Mesenchymal stem cell (in vitro differentiated cells and primary cell): ENCODE results near the gene PARPBP.
"Not testable (repeated sequence)": the region's sequence is repeated elsewhere in the genome, so short reads cannot be mapped to it uniquely, and the experiment has no call there.

Experiments used
- DNase-seq: peaks from one replicate; pipeline ENCODE4 v3.0.0-alpha.2; 2013
- H2AFZ ChIP-seq: one replicate; pipeline ENCODE4 v1.6.1; 2013; ENCODE audit warnings: low read depth, mild to moderate bottlenecking, control low read depth, inconsistent platforms, low read length, moderate library complexity
- H2AK5ac ChIP-seq: 2 replicates; pipeline ENCODE4 v1.6.1; 2013; ENCODE audit warnings: low read length, moderate library complexity, mild to moderate bottlenecking, inconsistent platforms; ENCODE audit not compliant: severe bottlenecking
- H2BK120ac ChIP-seq: one replicate; pipeline ENCODE4 v1.6.1; 2013; ENCODE audit warnings: low read depth, mild to moderate bottlenecking, inconsistent platforms, low read length, moderate library complexity
- H2BK12ac ChIP-seq, 2 experiments: one replicate each; pipeline ENCODE4 v1.6.1; 2013; ENCODE audit warnings: inconsistent platforms in 2 of 2, low read length in 2 of 2, mild to moderate bottlenecking in 2 of 2, moderate library complexity in 2 of 2, control low read depth in 1 of 2
- H2BK15ac ChIP-seq: one replicate; pipeline ENCODE4 v1.6.1; 2013; ENCODE audit warnings: mild to moderate bottlenecking, low read depth, inconsistent platforms; ENCODE audit not compliant: poor library complexity, severe bottlenecking
- H2BK5ac ChIP-seq: 2 replicates; pipeline ENCODE4 v1.6.1; 2013; ENCODE audit warnings: low read depth, mild to moderate bottlenecking, low read length, control low read depth, inconsistent platforms; ENCODE audit not compliant: poor library complexity, severe bottlenecking
- H3K14ac ChIP-seq, 2 experiments: one replicate each; pipeline ENCODE4 v1.6.1; 2013; ENCODE audit warnings: inconsistent platforms in 2 of 2, low read length in 2 of 2, control low read depth in 1 of 2, mild to moderate bottlenecking in 1 of 2, moderate library complexity in 1 of 2
- H3K18ac ChIP-seq, 2 experiments: one replicate each; pipeline ENCODE4 v1.6.1; 2013; ENCODE audit warnings: inconsistent platforms in 2 of 2, low read length in 2 of 2, control low read depth in 1 of 2, low read depth in 1 of 2, mild to moderate bottlenecking in 1 of 2
- H3K23ac ChIP-seq, 2 experiments: one replicate each; pipeline ENCODE4 v1.6.1; 2013; ENCODE audit warnings: inconsistent platforms in 2 of 2, low read length in 2 of 2, mild to moderate bottlenecking in 2 of 2, moderate library complexity in 2 of 2, control low read depth in 1 of 2
- H3K27ac ChIP-seq: 2 replicates; pipeline ENCODE4 v1.5.1; 2013; ENCODE audit warnings: mild to moderate bottlenecking, moderate library complexity, low read length, control low read depth, inconsistent platforms; ENCODE audit not compliant: poor library complexity, severe bottlenecking
- H3K27me3 ChIP-seq, 2 experiments: 2 replicates each; pipeline versions ENCODE4 v1.6.1 to v1.7.0; 2013; ENCODE audit warnings: low read length in 2 of 2, mild to moderate bottlenecking in 2 of 2, moderate library complexity in 2 of 2, control low read depth in 1 of 2, inconsistent platforms in 1 of 2; ENCODE audit not compliant: control insufficient read depth in 1 of 2, insufficient read depth in 1 of 2
- H3K36me3 ChIP-seq, 2 experiments: 2 replicates each; pipeline versions ENCODE4 v1.6.1 to v1.7.0; 2013; ENCODE audit warnings: low read length in 2 of 2, control low read depth in 1 of 2, inconsistent platforms in 1 of 2, low read depth in 1 of 2, mild to moderate bottlenecking in 1 of 2; ENCODE audit not compliant: insufficient read depth in 2 of 2, control insufficient read depth in 1 of 2
- H3K4ac ChIP-seq, 2 experiments: one replicate each; pipeline ENCODE4 v1.6.1; 2013; ENCODE audit warnings: inconsistent platforms in 2 of 2, low read length in 2 of 2, mild to moderate bottlenecking in 2 of 2, moderate library complexity in 2 of 2, control low read depth in 1 of 2, low read depth in 1 of 2
- H3K4me1 ChIP-seq: 2 replicates; pipeline ENCODE4 v1.6.1; 2013; ENCODE audit warnings: low read depth, low read length, control low read depth; ENCODE audit not compliant: control insufficient read depth, insufficient read depth
- H3K4me2 ChIP-seq: 2 replicates; pipeline ENCODE4 v1.6.1; 2013; ENCODE audit warnings: low read length, mild to moderate bottlenecking, inconsistent platforms; ENCODE audit not compliant: poor library complexity, severe bottlenecking
- H3K4me3 ChIP-seq, 2 experiments: 2 replicates each; pipeline versions ENCODE4 v1.5.1 to v1.7.0; 2013; ENCODE audit warnings: low read length in 2 of 2, mild to moderate bottlenecking in 2 of 2, control low read depth in 1 of 2, low read depth in 1 of 2; ENCODE audit not compliant: insufficient read depth in 1 of 2
- H3K79me1 ChIP-seq: replicated peaks from 2 replicates; pipeline ENCODE4 v1.6.1; 2013; ENCODE audit warnings: mild to moderate bottlenecking, control low read depth, low read length, inconsistent platforms; ENCODE audit not compliant: poor library complexity, severe bottlenecking
- H3K9ac ChIP-seq: 2 replicates; pipeline ENCODE4 v1.7.0; 2013; ENCODE audit warnings: mild to moderate bottlenecking, low read length, moderate library complexity
- H3K9me3 ChIP-seq: 2 replicates; pipeline ENCODE4 v1.7.0; 2013; ENCODE audit warnings: mild to moderate bottlenecking, low read length; ENCODE audit not compliant: control insufficient read depth
- H4K8ac ChIP-seq: one replicate; pipeline ENCODE4 v1.6.1; 2013; ENCODE audit warnings: inconsistent platforms, mild to moderate bottlenecking, low read length, moderate library complexity
- H4K91ac ChIP-seq: one replicate; pipeline ENCODE4 v1.6.1; 2013; ENCODE audit warnings: mild to moderate bottlenecking, low read length, inconsistent platforms
- whole genome bisulfite sequencing: methylation state at CpG from one replicate; pipeline ENCODE4 v1.1.7; 2013; ENCODE audit warnings: mixed read lengths; 5-methylcytosine and 5-hydroxymethylcytosine counted together

The PARPBP gene

GRCh38 chr12:102130720-102131119 is 10.7 kb downstream of the PARPBP start:
- not testable (repeated sequence) for H2AK5ac ChIP-seq, H3K36me3 ChIP-seq, H3K14ac ChIP-seq, H3K79me1 ChIP-seq, H3K4ac ChIP-seq, H2BK15ac ChIP-seq, H3K18ac ChIP-seq, H4K91ac ChIP-seq, DNase-seq, H3K27ac ChIP-seq, H3K9me3 ChIP-seq, H3K4me2 ChIP-seq, H2BK120ac ChIP-seq, H3K9ac ChIP-seq, H2BK5ac ChIP-seq, H2AFZ ChIP-seq, H3K27me3 ChIP-seq, H2BK12ac ChIP-seq, H4K8ac ChIP-seq, H3K4me3 ChIP-seq, H3K4me1 ChIP-seq, H3K23ac ChIP-seq
- WGBS = 65% methylated on average over 3 of the region's 3 CpGs

- H3K4me3 ChIP-seq, H2BK5ac ChIP-seq, H4K8ac ChIP-seq, H2BK120ac ChIP-seq, H3K9me3 ChIP-seq, H2AFZ ChIP-seq, H2BK15ac ChIP-seq, DNase-seq, H3K27me3 ChIP-seq, H3K9ac ChIP-seq, H3K4me1 ChIP-seq, H2AK5ac ChIP-seq, H3K27ac ChIP-seq, H3K18ac ChIP-seq, H3K36me3 ChIP-seq, H3K79me1 ChIP-seq, H3K4me2 ChIP-seq, H3K4ac ChIP-seq, H2BK12ac ChIP-seq, H3K23ac ChIP-seq, H3K14ac ChIP-seq, H4K91ac ChIP-seq: not testable (repeated sequence)
- no CpG with 5 or more reads among the region's 2 CpGs for WGBS
These were observed 11.5 kb downstream of the PARPBP start for GRCh38 chr12:102131442-102131841.

- not testable (repeated sequence) for H3K4me2 ChIP-seq, H3K9ac ChIP-seq, H2BK120ac ChIP-seq, H2BK15ac ChIP-seq, H3K18ac ChIP-seq, H2BK5ac ChIP-seq, H3K36me3 ChIP-seq, H3K79me1 ChIP-seq, DNase-seq, H2BK12ac ChIP-seq, H3K23ac ChIP-seq, H2AFZ ChIP-seq, H3K4me1 ChIP-seq, H3K27ac ChIP-seq, H4K8ac ChIP-seq, H3K4me3 ChIP-seq, H4K91ac ChIP-seq, H3K27me3 ChIP-seq, H3K4ac ChIP-seq, H2AK5ac ChIP-seq, H3K14ac ChIP-seq, H3K9me3 ChIP-seq
- WGBS = 99% methylated on average over 3 of the region's 8 CpGs
These were observed 17.6 kb downstream of the PARPBP start for GRCh38 chr12:102137619-102138018.

- not testable (repeated sequence) for H3K4me3 ChIP-seq, H3K27me3 ChIP-seq, H3K36me3 ChIP-seq, H4K91ac ChIP-seq, H2AK5ac ChIP-seq, H3K4me1 ChIP-seq, H3K4me2 ChIP-seq, H2BK15ac ChIP-seq, H2AFZ ChIP-seq, DNase-seq, H3K18ac ChIP-seq, H3K9ac ChIP-seq, H2BK12ac ChIP-seq, H2BK5ac ChIP-seq, H3K27ac ChIP-seq, H4K8ac ChIP-seq, H3K23ac ChIP-seq, H3K14ac ChIP-seq, H2BK120ac ChIP-seq, H3K79me1 ChIP-seq, H3K4ac ChIP-seq, H3K9me3 ChIP-seq
- 96% methylated on average over 11 of the region's 11 CpGs for WGBS
These were observed 22.9 kb downstream of the PARPBP start for GRCh38 chr12:102142866-102143373.
